NCI-H345 treated with DMSO at 0.1 percent for 48 hours (cell line): ENCODE results near the gene IRF2BP2.

Experiments
- DNase-seq: peaks from one replicate; lab custom pipeline; 2025; ENCODE audit not compliant: unreplicated experiment; lab: John Stamatoyannopoulos, UW

IRF2BP2 gene

GRCh38 chr1:234610061-234610665 is at the start of gene IRF2BP2:
IRF2BP2 (minus strand) TSS chr1:234610178; CDS start chr1:234609494, 684 bp downstream.
- DNase-seq: peak; percentile 59

DNA sequence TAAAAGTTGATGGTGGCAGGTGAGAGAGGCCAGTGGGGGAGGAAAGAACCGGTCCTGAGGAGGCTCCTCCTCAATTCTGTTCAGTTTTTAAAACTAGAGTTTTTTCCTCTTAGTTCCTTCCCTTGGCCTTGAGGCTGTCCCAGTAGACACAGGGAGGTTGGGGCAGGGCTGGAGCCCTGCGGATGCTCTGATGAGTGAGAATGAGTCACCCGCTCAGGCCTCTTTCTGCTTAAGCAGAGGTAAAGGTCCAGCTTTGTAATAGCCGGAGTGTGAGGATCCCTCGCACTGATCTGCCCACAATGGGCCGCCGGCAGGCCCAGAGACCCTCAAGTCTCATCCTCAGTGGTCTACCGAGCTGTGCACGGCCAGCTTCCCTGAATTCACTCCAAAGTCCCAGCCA is 49.6 kb upstream of the IRF2BP2 start:
- DNase-seq: no peak

DNA sequence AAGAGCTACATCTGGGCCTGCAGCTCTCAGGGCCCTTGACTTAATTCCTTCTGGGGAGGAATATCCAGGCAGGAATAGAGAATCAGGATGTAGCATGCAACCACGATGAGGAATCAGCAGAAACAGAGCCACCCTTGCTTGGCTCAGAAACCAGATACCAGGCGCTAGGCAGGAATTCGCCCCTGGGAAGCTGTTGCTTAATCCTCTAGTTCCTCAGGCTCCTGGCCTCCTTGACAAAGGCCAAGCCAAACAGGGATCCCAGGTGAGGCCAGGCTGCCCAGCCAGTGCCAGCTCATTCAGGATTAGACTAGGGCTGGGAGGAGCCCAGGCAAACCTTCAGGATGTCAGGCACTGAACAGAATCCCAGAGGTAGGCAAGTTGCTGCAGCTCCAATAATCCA is 48.2 kb upstream of the IRF2BP2 start:
- DNase-seq: no peak

DNA sequence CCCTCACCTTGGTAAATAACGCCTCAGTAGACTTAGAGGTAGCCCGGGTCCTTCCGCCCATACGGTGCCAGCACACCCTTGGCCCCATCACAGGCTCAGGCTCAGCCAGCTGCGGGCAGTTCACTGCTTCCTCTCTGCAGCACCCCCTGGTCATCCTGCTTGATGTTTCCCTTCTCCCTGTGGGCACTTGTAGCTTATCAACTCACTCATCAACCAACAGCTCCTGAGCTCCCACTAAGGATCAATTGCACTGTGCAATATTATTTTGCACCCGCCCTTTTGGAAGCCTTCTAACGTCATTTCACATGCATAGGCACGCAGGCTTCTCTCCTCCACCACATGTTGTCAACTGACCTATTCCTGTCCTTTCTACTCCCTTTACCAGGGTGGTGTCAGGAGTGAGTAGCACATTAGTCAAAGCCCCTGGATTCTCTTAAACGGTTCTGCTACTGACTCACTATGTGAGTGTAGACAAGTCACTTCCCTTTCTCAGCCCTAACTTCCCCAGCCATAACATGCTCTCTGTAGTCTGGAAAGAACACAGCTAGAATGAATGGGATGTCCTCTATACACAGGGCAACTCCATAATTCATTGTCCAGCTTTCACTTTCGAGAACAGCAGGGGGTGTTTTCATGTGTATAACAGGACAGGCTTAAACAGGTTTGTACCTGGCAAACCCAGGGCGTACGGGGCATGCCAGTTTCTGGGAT is 47.1 kb upstream of the IRF2BP2 start:
- no peak for DNase-seq

DNA sequence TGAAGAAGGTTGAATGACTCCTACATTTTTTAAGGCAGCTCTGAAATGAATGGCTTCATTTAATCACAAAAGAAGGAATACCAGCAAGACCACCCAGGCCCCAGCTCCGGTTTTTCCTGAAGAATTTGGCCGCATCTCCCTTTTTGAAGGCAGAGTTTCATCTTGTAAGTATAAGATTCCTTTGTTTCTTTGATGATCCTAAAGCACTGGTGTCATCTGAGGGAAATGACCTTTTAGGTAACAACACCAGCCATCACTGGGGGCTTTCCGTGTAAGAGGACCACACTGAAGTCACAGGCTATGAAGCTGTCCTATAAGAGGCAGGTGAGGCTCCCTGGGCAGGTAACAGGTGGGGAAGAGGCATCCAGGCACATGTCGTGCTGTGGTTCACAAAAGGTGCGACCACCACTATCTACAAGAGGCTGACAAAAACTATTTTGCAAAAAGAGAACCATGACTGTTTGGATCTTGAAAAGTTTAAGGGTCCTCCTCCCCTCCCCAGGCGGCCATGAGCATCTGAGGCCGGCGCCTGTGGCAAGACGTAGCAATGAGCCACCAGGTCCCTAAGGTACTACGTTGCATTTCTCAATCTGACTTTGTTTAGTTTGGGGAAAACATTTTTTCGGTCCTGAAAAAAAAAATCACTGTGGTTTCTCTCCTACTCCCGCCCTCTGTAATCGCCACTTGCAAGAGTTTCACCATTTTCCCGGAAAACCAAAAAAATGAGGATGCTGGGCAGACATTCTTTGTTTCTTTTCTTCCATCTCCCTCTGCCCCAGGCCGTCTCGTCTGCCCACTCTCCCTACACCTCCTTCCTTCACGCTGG is 46.3 kb upstream of the IRF2BP2 start:
- no peak for DNase-seq

DNA sequence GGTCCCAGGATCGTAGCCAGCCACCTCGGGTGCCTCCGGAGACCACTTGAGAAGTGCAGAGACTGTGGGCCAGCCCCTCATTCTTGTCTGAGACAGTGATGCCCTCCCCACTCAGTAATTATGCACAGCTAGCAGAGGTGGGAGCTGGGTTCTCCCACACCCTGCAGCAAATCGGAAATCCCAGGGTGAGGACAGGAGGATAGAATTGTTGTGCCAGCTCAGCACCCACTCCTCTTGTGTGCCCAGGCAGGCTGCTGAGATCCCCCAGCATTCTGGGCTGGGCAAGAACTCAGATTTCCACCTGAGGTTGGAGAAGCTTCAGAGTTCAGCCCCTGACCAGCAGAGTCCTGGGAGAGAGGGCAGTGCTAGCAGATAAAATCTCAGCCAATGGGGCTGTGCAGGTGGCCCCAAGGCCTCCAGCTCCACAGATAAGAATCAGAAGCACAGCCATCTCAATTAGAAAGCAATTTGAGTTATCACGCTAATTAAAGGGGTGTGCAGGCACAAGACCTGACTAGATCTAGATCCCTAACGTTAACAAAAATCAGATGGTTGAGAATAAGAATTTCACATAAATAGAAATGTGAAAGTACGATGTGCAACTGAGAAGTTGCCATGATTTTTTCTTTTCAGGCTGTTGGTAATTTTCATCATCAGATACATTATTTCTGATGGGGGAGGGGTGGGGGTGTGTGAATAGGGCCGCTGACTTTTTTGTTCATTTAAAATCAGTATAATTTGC is 45.5 kb upstream of the IRF2BP2 start:
- DNase-seq: no peak

GRCh38 chr1:234654002-234654733 is 44.2 kb upstream of the IRF2BP2 start:
- no peak for DNase-seq

DNA sequence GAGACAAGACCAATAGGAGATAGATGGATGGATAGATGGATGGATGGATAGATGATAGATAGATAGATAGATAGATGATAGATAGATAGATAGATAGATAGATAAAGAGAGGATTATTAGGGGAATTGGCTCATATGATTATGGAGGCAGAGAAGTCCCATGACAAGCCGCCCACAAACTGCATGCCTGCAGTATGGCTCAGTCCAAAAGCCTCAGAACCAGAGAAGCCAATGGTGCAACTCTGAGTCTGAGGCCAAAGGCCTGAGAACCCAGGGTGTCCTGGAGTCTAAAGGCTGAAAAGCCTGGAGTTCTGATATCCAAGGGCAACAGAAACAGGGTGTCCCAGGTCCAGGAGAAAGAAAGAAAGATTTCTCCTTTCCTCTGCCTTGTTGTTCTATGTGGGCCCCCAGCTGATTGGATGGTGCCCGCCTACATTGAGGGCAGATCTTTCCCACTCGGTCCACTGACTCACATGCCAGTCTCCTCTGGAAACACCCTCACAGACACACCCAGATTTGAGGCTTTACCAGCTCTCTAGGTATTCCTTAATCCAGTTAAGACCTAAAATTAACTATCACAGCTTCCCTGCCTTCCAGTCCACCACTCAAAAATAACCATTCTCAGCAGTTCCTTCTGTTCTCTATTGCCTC is 39.6 kb upstream of the IRF2BP2 start:
- DNase-seq: no peak

GRCh38 chr1:234647758-234648157 is 37.8 kb upstream of the IRF2BP2 start:
- DNase-seq: no peak

GRCh38 chr1:234647245-234647644 is 37.3 kb upstream of the IRF2BP2 start:
- DNase-seq: peak; percentile 60

DNA sequence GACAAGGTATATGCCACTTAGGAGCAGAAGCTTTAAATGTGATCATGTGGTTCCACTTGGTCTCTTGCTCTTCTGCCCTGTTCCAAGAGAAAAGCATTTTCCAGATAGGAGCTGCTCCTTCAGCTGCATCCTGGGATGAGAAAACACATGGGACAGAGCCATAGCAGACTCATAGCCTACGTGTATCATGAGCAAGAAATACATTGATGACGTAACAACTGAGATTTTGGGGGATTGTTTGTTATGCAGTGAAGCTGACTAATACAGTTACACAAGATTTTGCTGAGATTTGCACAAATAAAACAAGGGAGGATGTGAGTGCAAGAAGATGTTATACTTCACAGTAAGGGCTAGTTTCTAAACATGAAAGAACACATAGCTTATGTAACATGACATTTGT is 36.0 kb upstream of the IRF2BP2 start:
- DNase-seq: no peak

- DNase-seq: no peak
Measured at GRCh38 chr1:234645474-234645953, 35.5 kb upstream of the IRF2BP2 start.

- DNase-seq: no peak
Measured at GRCh38 chr1:234644928-234645327, 35.0 kb upstream of the IRF2BP2 start.

DNA sequence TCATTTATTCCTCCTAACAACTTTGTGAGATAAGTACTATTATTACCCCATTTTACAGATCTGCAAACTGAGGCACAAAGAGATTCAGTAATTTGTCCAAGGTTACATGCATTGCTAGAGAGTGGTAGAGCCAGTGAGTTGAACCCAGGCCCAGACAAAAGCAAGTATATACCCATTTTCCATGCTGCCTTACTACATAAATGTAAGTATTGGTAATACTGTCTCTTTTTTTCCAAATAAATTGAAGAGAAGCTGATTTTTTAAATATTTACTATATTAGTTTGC is 33.8 kb upstream of the IRF2BP2 start:
- no peak for DNase-seq

DNA sequence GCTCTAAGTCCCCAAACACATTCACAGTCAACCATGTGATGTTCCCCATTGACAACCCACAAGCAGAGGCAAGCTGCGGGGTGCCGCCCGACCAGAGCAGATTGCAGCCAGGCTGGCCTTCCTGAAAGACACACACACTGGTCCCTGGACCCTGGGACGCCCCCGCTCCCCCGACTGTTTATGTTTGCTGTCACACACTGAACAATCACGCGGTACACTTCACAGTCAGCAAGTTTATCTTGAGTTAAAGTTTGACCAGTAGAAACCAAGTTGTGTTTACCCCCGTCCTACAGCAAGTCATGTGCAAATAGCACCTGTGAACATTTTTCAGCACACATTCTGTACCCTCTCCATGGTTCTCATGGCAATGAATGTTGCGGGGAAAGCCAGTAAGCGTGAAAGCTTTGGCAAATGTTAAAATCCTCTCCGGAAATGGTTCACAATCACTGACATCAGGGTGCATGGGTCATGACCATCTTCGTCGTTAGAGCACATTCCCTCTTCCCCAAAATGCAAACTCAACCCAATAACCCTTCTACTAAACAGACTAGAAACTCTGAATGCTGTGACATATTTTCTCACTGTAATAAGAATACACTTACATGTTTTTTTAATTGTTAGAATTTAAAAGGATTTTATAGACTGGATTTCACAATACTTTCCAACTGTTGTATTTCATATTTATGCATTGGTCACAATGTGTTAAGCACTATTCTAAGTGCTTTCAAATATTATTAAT is 33.3 kb upstream of the IRF2BP2 start:
- DNase-seq: no peak

GRCh38 chr1:234642428-234642827 is 32.5 kb upstream of the IRF2BP2 start:
- no peak for DNase-seq

GRCh38 chr1:234639961-234640360 is 30.0 kb upstream of the IRF2BP2 start:
- DNase-seq: no peak

GRCh38 chr1:234638832-234639799 is 29.1 kb upstream of the IRF2BP2 start:
- no peak for DNase-seq
